Upper lobe of left lung (tissue), 4 donors: ENCODE results near the gene SLC39A5.

Experiments used
- CTCF ChIP-seq, 6 experiments: fragments of 450-650 bp in 4 of 6; fragments of 200-600 bp in 2 of 6; sonication (generic) in 2 of 6; IDR thresholded peaks; one replicate each; pipeline ENCODE4 v1.5.1; 2016 to 2019; ENCODE audit warnings: antibody characterized with exemption in 6 of 6
- POLR2AphosphoS5 ChIP-seq, 2 donors: sonication (generic); formaldehyde crosslinking; IDR thresholded peaks; one replicate each; pipeline ENCODE4 v1.5.1; 2017; ENCODE audit warnings: antibody characterized with exemption in 2 of 2

- TF ChIP-seq CTCF (IDR thresholded peaks at IDR 0.05) = no peak
- no peak for TF ChIP-seq POLR2AphosphoS5 (IDR thresholded peaks at IDR 0.05)
Measured at GRCh38 chr12:56267443-56268071, 37.7 kb downstream of the SLC39A5 start.
